Germinal center (tissue), 1 donor: Measurements from ENCODE around the gene E2F1.

ENCODE experiments used
- DNase-seq: peaks from one replicate; pipeline ENCODE4 v3.0.0; 2012; ENCODE audit warnings: mixed read lengths, low spot score

Gene E2F1

DNA sequence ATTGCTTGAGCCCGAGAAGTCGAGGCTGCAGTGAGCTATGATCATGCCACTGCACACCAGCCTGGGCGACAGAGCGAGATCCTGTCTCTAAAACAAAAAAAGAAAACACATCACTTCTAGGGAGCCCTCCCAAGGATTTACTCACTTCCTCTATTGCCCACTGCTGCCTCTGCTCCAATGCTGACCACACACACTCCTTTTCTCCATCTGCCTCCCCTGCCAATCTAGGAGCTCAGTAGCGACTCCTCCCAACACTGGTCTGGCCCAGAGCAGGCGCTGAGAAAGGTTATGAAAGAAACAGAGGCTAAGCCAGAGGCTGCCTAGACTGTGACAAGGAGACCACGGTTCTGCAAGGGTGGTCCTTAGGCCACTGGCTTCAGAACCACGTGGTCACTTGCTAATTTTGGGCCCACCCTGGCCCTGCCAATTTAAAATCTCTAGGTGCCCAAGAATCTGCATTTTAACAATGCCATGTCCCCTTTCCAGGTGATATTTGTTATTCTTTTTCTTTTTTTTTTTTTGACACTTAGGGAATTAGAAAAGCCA is 1.3 kb upstream of the E2F1 start:
- DNase-seq, result no peak

DNA sequence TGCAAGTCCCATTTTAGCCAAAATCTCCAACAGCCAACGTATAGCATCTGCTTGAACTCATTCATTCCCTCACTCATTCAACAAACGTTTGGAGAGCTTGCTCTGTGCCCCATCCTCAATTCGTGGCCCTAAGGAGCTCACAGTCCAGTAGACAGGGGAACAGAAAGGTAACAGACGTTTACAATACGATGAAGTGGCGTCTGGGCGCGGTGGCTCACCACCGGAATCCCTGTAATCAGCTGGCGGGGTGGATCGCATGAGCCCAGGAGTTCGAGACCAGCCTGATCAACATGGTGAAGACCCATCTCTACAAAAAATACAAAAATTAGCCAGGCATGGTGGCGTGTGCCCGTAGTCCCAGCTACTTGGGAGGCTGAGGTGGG is 790 bp upstream of the E2F1 start:
- no peak for DNase-seq

DNA sequence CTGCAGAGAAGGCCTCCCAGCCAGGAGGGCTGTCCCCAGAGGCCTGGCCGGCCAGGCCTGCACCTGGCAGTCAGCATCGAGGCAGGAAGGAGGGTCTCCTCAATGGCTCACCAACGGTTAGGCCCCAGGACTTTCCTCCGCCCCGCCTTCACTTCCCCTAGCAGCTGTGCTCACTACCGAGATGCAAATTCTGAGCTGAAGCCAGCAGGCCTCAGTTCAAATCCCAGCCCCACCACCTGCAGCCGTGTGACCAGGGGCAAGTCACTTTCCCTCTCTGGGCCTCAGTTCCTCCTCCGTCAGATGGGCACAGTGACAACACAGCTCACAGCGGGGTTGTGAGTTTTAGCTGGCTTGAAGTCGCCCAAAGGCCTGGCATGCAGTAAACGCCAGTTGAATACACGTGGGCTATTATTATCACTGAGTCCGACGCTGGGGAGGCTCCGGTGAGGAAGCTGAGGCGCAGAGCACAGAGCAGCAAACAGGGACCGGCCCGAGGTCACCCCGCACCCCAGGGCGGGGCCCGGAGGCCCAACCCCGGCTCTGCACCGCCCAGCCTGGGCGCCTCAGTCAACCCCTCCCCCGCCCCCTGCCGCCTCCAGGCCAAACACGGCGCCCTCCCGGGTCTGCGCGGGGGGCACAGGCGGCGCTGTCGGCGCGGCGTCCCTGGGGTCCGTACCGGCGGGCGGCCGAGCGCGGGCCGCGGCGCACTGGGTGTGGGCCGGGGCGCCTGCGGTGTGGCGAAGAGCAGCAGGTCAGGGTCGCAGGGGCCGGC is 671 bp downstream of the E2F1 start:
- DNase-seq, result peak; percentile 88

DNA sequence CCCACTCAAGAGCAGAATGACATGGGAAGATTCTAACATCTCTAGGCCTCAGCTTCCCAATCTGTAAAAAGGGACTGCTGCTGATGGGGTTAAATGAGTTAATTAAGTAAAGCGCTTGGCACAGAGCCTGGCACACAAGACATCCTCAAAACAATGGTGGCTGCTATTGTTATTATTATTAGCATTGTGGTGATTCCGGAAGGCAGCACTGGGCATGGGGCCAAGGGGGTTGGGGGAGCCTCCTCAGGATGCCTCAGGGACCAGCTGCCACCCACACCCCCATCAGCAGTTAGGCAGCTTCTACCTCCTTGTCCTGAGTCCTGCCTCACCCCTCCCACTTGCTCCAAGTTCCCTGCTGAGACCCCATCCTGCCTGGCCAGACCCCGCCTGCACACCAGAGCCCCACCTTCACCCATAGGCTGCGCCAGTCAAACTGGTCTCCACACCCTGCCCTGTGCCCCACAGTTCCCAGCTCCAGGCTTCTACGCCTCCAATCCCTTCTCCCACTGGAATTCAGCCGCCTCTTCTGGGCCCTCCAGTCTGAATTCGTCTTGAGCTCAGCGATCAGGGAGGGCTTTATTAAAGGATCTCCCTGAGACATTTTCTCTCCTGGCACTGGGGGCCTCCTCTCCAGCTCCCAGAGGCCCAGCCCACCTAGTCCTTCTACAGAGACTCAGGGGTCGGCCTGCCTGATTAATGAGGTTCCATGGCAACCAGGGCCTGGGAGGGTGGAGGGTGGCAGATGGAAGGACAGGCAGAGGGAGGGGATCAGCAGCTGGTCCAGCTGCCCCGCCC is 1.5 kb downstream of the E2F1 start:
- peak; percentile 2 for DNase-seq

DNA sequence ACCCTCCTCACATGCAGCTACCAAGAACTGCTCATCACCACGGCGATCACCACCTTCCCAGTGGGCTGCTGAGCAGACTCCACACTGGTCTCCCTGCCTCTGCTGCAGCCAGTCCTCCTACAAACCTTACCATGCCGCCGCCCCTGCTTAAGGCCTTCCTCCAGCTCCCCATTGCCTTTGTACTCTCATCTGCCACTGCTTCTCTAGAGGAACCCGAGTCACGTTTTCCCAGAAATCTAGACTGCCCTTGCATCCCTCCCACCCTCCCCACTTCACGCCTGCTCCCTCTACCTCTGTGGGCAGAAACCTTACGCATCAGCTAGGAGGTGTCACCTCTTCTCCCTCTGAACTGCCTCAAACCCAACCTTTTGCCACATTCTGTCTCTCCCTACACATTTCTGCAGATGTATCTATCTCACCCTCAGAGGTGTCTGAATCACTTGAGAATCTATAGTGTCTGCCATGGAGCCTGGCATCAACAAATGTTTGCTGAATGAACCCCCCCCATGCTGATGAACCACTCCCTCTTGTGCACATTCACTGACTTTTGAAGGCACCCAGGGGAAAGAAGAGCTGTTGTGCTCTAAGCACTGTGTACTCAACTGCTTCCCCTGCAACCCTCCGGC is 4.3 kb downstream of the E2F1 start:
- DNase-seq, result no peak

DNA sequence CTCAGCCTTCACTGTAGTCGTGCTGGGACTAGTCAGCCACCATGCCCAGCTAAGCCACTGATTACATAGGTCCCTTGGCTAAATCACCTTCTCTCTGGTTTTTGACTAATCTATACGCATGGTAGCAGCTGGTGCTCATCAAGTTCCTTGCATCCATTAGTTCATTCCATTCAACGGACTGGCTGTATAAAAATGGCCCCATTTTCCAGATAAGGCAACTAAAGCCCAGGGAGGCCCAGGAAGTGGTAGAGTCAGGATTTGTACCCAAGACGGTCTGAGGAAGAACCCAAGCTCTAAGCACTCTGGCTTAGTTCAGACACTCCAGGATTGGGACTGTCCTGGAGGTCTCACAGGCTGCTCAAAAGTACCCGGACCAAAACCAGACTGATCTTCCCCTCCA is 4.9 kb downstream of the E2F1 start:
- DNase-seq, result no peak

DNA sequence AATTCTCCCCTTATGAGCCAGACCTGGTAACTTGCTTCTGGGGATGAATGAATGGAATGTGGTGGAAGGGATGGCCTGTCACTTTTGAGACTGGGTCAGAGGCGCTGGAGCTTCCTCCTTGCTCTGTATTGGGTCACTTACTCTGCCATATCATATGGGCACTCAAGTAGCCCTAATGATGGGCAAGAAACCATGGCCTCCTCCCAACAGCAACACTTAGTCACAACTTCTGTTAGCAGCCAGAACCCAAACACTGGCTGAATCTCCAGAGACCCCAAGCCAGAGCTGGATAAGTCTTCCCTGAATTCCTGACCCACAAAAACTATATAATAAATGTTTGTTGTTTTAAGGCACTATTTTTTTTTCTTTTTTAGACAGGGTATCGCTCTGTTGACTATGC is 5.5 kb downstream of the E2F1 start:
- DNase-seq, result peak; percentile 1

DNA sequence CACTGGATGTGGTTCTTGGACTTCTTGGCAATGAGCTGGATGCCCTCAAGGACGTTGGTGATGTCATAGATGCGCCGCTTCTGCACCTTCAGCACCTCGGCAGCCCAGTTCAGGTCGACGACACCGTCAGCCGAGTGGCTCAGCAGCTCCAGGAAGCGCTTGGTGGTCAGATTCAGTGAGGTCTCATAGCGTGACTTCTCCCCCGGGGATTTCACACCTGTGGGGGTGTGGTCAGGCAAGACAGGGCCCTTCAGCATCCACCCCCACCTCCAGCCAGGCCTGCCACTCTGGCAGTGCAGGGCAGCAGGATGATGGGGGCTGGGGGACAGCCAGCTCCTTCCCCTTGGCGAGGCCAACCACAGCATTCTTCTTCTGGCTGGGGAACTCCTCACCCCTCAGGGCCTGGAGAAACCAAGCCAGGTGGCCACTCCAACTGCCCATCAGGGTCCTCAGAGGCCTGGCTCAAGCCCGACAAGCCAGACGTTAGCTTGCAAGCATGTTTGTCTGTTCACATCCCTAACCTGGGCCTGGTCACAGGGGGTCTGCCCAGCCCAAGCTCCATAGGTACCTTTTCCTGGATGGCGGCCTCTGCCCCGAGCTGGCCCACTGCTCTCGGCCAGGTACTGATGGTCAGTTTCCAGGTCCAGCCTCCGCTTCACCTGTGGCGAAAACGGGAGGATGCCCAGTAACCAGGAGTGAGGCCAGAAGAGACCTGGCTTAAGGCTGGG is 6.3 kb downstream of the E2F1 start:
- DNase-seq, result peak; percentile 87

DNA sequence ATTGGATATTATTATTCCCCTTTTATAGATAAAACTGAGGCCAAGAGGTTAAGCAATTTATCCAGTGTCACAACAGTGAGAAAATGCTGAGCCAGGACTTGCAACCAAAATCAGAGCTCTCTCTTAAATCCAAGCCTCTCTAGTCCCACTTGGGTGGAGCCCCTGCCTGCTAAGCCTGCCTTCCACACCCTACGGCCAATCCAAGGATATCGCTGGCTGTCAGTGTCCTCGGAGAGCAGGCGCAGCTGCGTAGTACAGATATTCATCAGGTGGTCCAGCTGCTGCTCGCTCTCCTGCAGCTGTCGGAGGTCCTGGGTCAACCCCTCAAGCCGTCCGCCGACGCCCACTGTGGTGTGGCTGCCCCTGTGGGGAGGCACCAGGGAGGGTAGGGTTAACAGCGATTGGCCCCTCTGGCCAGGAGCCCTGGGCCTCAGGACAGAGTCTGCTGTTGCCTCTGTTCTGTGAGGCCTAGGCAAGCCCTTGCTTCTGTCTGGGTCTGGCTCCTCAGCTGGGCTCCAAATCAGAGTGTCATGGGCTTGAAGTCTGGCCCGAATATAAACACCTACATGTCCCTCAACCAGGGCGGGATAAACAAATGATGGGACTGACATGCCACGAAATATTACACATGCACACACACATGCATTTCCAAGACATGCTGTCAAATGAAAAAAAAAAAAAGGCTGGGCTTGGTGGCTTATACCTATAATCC is 8.0 kb downstream of the E2F1 start:
- no peak for DNase-seq

DNA sequence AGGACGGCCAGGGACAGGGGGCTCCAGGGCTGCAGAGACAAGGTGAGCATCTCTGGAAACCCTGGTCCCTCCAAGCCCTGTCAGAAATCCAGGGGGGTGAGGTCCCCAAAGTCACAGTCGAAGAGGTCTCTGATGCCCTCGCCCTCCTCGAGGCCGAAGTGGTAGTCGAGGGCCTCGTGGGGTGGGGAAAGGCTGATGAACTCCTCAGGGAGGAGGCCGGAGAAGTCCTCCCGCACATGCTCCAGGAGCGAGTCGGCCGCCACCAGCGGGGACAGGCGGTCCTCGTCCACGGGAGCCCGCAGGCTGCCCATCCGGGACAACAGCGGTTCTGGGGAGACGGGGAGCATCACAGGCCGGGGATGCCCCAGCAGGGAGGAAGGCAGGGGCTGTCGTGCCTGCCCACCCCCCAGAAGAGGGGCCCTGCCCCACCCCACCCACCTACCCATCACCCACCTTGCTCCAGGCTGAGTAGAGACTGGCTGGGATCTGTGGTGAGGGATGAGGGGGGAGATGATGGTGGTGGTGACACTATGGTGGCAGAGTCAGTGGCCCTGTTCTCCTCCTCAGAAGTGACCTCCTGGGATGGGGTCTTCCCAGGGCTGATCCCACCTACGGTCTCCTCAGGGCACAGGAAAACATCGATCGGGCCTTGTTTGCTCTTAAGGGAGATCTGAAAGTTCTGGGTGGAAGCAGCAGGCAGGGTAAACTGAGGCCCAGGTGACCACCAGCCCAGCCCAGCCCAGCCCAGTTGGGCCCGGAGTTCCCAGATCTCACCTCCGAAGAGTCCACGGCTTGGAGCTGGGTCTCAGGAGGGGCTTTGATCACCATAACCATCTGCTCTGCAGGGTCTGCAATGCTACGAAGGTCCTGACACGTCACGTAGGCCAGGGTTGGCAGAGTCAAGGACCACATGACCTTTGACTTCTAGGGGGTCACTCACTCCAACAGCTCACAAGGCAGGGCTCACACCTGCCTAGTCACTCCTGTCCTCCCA is 9.2 kb downstream of the E2F1 start:
- peak; percentile 1 for DNase-seq

DNA sequence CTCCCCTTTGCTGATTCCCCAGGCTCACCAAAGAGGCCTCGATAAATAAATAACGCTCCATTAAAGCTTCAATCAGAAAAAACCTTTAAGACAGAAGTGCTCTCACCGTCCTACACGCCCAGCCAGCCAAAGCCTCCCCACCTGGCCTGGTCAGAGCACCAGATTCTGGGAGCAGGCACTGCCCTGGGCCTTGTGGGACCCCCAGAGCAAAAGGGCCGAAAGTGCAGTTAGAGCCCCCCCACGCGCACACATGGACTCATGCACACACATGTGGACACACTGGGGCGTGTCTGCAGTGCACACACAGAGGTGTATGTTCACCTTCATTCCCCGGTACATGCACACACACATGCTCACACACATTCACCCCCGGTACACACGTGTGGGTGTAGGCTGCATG is 10.1 kb downstream of the E2F1 start:
- peak; percentile 3 for DNase-seq

DNA sequence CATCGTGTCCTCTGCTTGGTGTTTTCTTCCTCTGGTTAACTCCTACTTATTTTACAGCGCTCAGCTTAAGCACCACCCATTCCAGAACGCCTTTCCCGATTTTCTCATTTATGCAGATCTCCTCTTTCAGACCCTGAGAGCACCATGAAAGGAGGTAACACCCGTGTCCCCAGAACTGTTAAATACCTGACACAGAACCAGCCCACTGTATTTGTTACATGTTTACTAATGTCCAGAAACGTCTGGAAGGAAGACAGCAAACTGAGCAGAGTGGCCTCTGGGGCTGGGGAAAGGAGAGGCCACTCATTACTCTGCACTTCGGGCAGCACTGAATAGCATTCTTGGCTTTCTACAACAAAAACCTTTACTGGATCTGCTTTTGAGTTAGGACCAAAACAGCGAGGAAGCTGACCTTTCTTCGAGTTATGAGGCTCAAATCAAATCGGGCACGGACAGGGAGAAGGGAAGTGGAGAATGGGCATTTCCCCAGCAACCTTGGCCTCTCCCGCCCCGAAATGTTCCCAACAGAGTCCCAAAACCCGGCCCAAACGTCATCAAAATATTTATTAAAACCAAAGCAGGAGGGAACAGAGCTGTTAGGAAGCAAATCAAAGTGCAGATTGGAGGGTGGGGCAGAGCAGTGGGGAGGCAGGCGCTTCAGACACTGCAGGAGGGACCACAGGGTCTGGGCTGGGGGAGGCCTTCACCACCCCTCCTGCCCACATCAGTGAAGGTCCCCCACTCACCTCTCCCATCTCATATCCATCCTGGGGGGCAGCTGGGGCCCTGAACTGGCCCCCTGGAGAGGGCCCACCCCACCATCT is 10.8 kb downstream of the E2F1 start:
- DNase-seq, result no peak

DNA sequence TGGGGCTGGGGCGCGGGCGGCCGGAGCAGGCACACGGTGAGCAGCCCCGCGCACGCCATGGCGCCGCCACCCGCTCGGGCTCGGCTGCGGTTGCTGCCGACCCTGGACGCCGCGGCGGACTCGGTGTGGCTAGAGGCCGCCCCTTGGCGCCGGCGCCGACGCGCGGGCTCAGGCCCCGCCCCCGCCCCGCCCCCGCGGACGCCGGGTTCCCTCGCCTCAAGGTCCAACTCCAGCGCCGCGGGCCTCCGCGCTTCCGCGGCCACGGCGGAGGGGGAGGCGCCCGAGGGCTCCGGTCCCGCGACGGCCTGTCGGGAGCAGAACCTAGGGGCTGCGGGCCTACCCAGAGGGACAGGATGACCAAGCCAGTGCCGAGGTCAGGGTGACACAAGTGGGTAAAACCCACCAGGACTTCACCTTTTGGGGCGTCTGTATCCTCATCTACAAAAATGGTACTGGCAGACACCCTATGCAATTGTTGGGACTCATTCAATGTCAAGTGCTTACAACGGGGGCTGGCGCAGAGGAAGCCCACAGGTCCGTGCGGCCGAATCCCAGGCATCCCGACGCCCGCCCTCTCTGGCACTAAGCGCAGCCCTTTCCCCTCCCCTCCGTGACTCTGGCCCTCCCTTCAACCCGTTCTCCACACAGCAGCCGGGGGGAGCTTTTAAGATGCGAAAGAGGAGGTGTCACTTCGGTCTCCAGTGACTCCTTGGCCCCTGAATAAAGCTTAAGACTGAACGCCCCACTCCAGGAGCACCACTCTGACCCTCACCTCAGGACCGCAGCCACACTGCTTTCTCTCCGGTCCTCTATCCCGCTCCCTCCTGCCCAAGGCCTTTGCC is 11.7 kb downstream of the E2F1 start, which contains the start of gene NECAB3:
Gene NECAB3, minus strand, starts transcription at position 135 of the 842 bp plus-strand sequence. Its CDS starts 76 bp downstream, at position 59.
- DNase-seq, result peak; percentile 80

DNA sequence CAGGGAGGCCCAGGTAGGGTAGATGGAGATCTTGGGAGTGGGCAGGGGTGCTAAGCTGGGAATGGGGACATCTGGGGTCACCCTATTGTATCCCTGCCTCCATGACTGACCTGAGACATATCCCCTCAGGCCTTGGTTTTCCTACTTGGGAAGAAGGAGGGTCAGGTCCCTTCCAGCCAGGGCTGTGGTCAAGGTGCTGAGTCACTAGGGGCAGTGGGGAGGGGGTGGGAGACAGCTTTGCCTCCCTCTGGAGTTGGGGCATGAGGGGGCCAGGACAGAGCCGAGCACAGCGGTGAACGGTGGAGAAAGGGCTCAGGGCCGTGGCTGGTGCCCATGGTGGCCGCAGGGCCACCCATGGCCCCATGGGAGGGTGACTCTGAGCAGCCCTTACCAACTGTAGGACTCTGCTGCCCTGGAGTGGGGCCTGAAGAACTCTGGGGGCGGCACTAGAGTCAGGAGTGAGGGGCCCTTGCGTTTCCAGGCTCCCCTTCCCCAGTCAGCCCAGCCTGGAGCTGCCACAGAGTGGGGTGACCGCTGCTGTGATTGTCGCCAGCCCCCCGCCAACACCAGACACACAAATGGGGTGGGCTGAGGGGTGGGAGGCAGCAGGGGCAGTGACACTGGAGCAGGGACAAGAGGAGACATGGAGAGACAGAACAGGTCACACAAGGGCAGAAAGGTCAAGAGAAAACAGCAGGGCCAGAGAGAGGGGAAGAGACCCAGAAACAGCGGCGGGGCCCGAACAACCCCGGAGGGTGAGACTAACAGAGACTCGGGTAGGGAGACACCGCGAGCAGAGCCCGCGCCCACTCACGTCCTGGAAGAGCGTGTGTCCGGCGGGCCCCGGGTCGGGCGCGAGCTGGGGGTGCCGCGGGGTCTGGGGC is 12.5 kb downstream of the E2F1 start:
- DNase-seq, result no peak

DNA sequence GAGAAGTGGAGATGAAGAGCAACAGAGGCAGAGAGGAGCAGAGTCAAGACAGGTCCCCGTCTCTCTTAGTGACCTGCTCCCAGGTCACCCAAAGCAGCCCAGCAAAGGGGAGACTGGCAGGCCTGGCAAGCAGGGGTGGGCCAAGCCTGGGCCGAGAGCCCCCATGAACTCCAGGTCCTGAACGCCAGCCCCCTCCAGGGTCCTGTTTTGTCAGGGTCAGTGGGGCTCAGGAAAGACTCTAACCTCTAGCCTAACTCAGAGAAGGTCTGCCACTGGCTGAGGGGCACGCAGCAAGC is 13.1 kb downstream of the E2F1 start:
- DNase-seq, result no peak

DNA sequence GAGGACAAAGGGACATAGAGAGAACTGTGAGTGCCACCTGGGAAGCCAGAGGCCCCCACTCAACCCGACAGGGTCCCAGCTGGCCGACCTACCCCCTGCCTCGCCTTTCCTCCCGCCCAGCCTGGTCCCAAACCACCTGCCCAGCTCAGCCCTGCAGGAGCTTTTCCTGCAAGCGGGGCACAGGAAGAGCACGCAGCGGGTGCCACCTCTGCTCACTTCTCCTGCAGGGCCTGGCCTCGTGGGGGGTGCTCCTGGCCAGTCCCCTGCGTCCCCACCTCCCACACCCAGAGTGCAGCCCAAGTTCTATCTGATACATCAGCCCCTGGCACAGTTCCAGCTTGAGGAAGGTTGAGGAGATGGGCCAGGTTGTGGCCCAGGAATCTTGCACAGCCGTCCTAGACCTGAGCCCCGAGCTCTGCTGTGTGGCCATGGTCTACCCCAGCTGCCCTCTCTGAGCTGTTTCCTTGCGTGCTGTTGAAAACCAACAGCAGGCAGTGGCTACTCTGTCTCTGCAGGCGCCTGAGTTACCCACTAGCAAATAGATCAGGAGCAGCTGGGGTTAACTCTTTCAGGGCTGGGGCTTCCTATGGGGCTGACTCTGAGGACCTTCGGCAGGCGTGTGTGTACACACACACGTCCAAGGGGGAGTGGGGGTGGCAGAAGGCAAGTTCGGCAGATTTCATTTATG is 13.6 kb downstream of the E2F1 start:
- no peak for DNase-seq
